Panc1 (cell line): ENCODE results near the gene FAP. TPM values are rescaled to one million over a fixed set of nuclear protein-coding genes. Genes with fewer than 3 reads are reported as not detected.

ENCODE experiments used
- ATAC-seq: fragments of 200-7000 bp; cut with Tn5 transposase; 2 replicates; pipeline ENCODE4 v1.9.1; 2020; ENCODE audit warnings: mild to moderate bottlenecking, moderate library complexity
- BruUV-seq: library from RNA; stranded (reverse); fragments of 400-500 nt; replicated peaks from 2 replicates; lab custom pipeline; 2021; lab: Mats Ljungman, UMichigan
- CTCF ChIA-PET: fragments of 300-600 bp; sonication (Branson Sonifier 250); formaldehyde crosslinking; loops from one replicate; lab custom pipeline; 2022; ENCODE audit warnings: antibody characterized with exemption; lab: Charles Lee
- POLR2A ChIA-PET: fragments of 300-600 bp; sonication (Branson Sonifier 250); formaldehyde crosslinking; loops from one replicate; lab custom pipeline; 2022; ENCODE audit warnings: antibody characterized with exemption; lab: Charles Lee
- DNase-seq: peaks from one replicate; pipeline ENCODE4 v3.0.0-alpha.2; 2010; ENCODE audit warnings: low read depth, low spot score
- H3K27ac ChIP-seq: 2 replicates; pipeline ENCODE4 v1.5.1; 2011; ENCODE audit warnings: mild to moderate bottlenecking, low read length, inconsistent platforms
- H3K27me3 ChIP-seq: fragments of 200-500 bp; sonication (Bioruptor generic); 2 replicates; pipeline ENCODE4 v1.6.0; 2014; ENCODE audit warnings: low read length, inconsistent platforms; ENCODE audit not compliant: control insufficient read depth, insufficient read depth
- H3K36me3 ChIP-seq: fragments of 200-500 bp; sonication (Bioruptor generic); 2 replicates; pipeline ENCODE4 v1.5.1; 2014; ENCODE audit warnings: inconsistent platforms, mild to moderate bottlenecking, low read length, moderate library complexity; ENCODE audit not compliant: control insufficient read depth, insufficient read depth
- H3K4me1 ChIP-seq: 2 replicates; pipeline ENCODE4 v1.5.1; 2011; ENCODE audit warnings: inconsistent platforms, mild to moderate bottlenecking, low read length, moderate library complexity; ENCODE audit not compliant: control insufficient read depth, insufficient read depth
- H3K4me3 ChIP-seq, 2 experiments: 2 replicates each; pipeline ENCODE4 v1.5.1; 2011 to 2012; ENCODE audit warnings: low read depth in 2 of 2, low read length in 2 of 2, mild to moderate bottlenecking in 2 of 2, inconsistent platforms in 1 of 2, moderate library complexity in 1 of 2
- H3K9me3 ChIP-seq: fragments of 200-500 bp; sonication (Bioruptor generic); 2 replicates; pipeline ENCODE4 v1.5.1; 2014; ENCODE audit warnings: low read depth, mild to moderate bottlenecking, inconsistent platforms, low read length, moderate library complexity; ENCODE audit not compliant: control insufficient read depth, insufficient read depth
- POLR2AphosphoS5 ChIP-seq: IDR thresholded peaks from 2 replicates; pipeline ENCODE4 v1.6.1; 2012; ENCODE audit warnings: mild to moderate bottlenecking, low read depth, low read length, moderate library complexity
- SIN3A ChIP-seq: IDR thresholded peaks from 2 replicates; pipeline ENCODE4 v1.6.1; 2012; ENCODE audit warnings: low read depth, mild to moderate bottlenecking, low read length, moderate library complexity, borderline replicate concordance; ENCODE audit not compliant: insufficient read depth
- TCF7L2 ChIP-seq: IDR thresholded peaks from 2 replicates; pipeline ENCODE4 v1.6.1; 2011; ENCODE audit warnings: mild to moderate bottlenecking, low read depth, low read length, inconsistent platforms
- in situ Hi-C: cut with HindIII; loops from 2 replicates; pipeline ENCODE4 v1.10.0; 2016; ENCODE audit warnings: low sequenced_read_pairs, low pct_unique_long_range_greater_than_20kb
- intact Hi-C: fragments of 100-400 bp; cut with micrococcal nuclease; formaldehyde crosslinking; loops from one replicate; pipeline ENCODE4 v1.10.0; 2022; ENCODE audit not compliant: unreplicated experiment
- total RNA-seq: library from RNA; stranded (reverse); gene quantifications from one replicate; pipeline ENCODE4 v1.2.1, GENCODE V29; 2021; ENCODE audit not compliant: unreplicated experiment
- TF ChIP-seq, protein P1 (sequence below): fragments of 450-650 bp; IDR thresholded peaks from 2 replicates; pipeline ENCODE4 v1.5.1; 2017; ENCODE audit warnings: mild to moderate bottlenecking
- TF ChIP-seq, protein P2 (sequence below), 2 experiments: IDR thresholded peaks; 2 replicates each; pipeline ENCODE4 v1.6.1; 2011 to 2012; ENCODE audit warnings: low read depth in 2 of 2, control low read depth in 1 of 2, low read length in 1 of 2, mild to moderate bottlenecking in 1 of 2, moderate library complexity in 1 of 2; ENCODE audit not compliant: insufficient read depth in 1 of 2

Gene FAP
- total RNA-seq, 1 experiment from 2014 or later, result not detected

DNA sequence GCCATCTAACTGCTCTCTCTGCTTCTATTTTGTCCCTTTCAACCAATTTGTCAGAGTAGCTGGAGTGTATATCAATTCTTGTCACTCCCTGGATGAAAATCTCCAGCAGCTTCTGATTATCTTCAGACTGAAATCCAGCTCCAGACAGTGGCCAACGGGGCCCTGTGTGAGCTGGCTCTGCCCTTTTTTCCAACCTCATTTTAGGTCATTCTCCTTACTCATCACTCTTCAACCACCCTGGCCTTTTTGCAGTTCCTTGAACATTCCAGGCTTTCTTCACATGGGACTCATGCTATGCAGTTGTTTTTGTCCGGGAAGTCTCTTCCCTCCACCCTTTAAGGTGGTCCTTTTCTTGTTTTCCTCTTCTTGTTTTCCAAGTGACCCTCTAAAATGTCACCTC, 15.4 kb upstream of the FAP start:
- POLR2A ChIA-PET, result no interaction called here
- Histone ChIP-seq H3K9me3 (no peaks in the 10 kb centered on the region), H3K4me3 (no peak overlapping the region), H3K4me1 (no peaks in the 10 kb centered on the region), H3K27ac (no peak overlapping the region), H3K36me3 (no peaks in the 10 kb centered on the region), H3K27me3 (no peaks in the 10 kb centered on the region)
- intact Hi-C loops (no loop called here), in situ Hi-C loops (no loop called here)
- ATAC-seq (no peak), DNase-seq (no peak)
- BruUV-seq, result no TSS peak
- CTCF ChIA-PET, result no interaction called here
- TF ChIP-seq, protein P1, sequence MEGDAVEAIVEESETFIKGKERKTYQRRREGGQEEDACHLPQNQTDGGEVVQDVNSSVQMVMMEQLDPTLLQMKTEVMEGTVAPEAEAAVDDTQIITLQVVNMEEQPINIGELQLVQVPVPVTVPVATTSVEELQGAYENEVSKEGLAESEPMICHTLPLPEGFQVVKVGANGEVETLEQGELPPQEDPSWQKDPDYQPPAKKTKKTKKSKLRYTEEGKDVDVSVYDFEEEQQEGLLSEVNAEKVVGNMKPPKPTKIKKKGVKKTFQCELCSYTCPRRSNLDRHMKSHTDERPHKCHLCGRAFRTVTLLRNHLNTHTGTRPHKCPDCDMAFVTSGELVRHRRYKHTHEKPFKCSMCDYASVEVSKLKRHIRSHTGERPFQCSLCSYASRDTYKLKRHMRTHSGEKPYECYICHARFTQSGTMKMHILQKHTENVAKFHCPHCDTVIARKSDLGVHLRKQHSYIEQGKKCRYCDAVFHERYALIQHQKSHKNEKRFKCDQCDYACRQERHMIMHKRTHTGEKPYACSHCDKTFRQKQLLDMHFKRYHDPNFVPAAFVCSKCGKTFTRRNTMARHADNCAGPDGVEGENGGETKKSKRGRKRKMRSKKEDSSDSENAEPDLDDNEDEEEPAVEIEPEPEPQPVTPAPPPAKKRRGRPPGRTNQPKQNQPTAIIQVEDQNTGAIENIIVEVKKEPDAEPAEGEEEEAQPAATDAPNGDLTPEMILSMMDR, result no peak
- TF ChIP-seq TCF7L2 (no peak), SIN3A (no peak), POLR2AphosphoS5 (no peak)
- TF ChIP-seq, protein P2, sequence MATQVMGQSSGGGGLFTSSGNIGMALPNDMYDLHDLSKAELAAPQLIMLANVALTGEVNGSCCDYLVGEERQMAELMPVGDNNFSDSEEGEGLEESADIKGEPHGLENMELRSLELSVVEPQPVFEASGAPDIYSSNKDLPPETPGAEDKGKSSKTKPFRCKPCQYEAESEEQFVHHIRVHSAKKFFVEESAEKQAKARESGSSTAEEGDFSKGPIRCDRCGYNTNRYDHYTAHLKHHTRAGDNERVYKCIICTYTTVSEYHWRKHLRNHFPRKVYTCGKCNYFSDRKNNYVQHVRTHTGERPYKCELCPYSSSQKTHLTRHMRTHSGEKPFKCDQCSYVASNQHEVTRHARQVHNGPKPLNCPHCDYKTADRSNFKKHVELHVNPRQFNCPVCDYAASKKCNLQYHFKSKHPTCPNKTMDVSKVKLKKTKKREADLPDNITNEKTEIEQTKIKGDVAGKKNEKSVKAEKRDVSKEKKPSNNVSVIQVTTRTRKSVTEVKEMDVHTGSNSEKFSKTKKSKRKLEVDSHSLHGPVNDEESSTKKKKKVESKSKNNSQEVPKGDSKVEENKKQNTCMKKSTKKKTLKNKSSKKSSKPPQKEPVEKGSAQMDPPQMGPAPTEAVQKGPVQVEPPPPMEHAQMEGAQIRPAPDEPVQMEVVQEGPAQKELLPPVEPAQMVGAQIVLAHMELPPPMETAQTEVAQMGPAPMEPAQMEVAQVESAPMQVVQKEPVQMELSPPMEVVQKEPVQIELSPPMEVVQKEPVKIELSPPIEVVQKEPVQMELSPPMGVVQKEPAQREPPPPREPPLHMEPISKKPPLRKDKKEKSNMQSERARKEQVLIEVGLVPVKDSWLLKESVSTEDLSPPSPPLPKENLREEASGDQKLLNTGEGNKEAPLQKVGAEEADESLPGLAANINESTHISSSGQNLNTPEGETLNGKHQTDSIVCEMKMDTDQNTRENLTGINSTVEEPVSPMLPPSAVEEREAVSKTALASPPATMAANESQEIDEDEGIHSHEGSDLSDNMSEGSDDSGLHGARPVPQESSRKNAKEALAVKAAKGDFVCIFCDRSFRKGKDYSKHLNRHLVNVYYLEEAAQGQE (IDR thresholded peaks at IDR 0.05; ENCODE audit: insufficient read depth in 1 of 2, low read depth in 2 of 2, low read length in 1 of 2), result no peak

DNA sequence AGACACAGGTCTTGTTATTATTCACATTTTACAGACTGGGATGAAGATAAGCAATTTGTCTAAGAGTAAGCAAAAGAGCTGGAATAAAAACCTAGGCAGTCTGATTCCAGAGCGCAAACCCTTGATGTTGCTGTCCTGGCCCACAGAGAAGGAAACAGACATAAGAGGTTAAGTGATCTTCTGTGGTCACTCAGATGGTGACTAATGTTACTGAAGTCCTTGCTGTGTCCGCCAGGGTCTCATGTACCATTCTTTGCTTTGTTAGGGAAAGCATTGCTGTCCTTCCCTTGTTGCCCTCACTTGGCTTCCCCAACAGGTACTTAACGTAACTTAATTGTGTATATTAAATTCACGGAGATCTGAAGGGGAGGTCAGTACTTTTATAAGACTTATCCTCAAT, 14.9 kb upstream of the FAP start:
- Histone ChIP-seq H3K27ac (no peak overlapping the region), H3K4me1 (no peaks in the 10 kb centered on the region), H3K4me3 (no peak overlapping the region), H3K36me3 (no peaks in the 10 kb centered on the region), H3K9me3 (no peaks in the 10 kb centered on the region), H3K27me3 (no peaks in the 10 kb centered on the region)
- CTCF ChIA-PET, result no interaction called here
- TF ChIP-seq POLR2AphosphoS5, result no peak
- TF ChIP-seq, protein P2 (IDR thresholded peaks at IDR 0.05; ENCODE audit: insufficient read depth in 1 of 2, low read depth in 2 of 2, low read length in 1 of 2), result no peak
- no peak for TF ChIP-seq SIN3A
- TF ChIP-seq TCF7L2, result no peak
- in situ Hi-C loops, result no loop called here
- no peak for DNase-seq
- POLR2A ChIA-PET, result no interaction called here
- no peak for ATAC-seq
- intact Hi-C loops, result no loop called here
- no TSS peak for BruUV-seq
